DMS79 treated with DMSO at 0.1 percent for 48 hours (cell line): Measurements from ENCODE around the gene TOP1.

Experiments used
- DNase-seq: peaks from one replicate; lab custom pipeline; 2025; lab: John Stamatoyannopoulos, UW

TOP1 gene

DNA sequence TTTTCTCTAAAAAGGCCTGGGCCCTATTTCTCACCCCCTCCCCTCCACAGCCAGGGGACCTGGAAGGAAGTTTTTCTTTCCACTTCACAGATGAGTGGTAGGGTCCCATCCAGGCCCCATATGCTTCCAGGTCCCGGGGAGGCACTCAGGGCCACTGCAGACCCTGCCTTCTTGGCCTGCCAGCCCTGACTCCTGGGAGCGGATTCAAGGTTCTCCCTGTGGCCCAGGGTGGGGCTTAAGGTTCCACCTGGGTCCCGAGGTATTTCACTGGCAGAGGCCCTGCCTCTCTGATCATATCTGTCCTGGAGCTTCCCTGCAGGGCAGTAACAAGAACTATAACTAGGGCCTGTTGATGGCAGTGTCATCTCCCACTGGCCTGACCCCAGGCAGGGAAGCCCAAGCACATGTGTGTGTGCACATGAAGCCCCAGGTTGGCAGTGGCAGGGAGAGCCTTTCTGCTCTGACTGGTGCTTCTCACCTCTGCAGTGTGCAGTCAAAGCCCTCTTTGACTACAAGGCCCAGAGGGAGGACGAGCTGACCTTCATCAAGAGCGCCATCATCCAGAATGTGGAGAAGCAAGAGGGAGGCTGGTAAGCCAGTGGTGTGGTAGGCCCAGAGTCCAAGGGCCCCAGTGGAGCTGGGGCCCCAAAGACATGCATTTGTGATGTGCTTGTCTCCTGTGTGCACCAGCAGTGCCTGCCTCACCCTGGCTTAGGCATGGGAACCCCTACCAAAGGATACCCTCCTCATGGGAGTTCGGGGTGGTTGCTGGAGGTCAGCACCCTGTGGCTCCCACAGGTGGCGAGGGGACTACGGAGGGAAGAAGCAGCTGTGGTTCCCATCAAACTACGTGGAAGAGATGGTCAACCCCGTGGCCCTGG is 139.9 kb downstream of the TOP1 start:
- no peak for DNase-seq

- no peak for DNase-seq
These were observed 140.6 kb downstream of the TOP1 start for GRCh38 chr20:41169162-41169690.

GRCh38 chr20:41169791-41170351 is 141.2 kb downstream of the TOP1 start:
- DNase-seq, result no peak

DNA sequence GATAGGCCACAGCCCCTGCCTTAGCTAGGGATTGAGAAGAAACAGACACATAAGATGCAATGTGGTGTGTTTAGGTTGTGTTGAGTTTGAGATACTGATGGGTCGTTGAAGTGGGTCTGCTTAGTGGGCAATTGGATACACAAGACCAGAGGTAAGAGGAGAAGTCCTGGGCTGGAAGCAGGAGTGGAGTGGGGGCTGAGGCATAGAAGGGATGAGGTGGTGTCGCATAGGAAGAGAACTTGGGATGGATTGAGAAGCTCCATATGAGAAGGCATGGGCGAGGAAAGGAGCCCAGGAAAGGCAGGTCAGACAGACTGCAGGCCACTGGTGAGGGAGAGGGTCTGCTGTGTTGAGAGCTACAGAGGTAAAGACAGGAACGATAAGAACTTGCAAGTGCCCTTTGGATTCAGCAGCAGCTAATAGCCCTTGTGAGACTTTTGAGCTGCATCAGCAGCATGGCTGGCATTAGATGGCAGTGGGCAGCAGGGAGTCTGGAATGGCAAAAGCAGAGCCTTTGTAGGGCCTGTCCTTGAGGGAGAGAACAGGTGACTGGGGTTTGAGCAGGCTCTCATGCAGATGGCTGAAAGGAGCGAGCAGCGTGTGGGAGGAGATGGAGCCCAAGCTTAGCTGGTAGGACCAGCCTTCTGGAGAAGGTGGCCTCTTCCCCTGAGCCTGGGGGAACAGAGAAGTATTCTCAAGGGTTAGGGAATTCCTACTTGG is 141.9 kb downstream of the TOP1 start:
- DNase-seq, result no peak

DNA sequence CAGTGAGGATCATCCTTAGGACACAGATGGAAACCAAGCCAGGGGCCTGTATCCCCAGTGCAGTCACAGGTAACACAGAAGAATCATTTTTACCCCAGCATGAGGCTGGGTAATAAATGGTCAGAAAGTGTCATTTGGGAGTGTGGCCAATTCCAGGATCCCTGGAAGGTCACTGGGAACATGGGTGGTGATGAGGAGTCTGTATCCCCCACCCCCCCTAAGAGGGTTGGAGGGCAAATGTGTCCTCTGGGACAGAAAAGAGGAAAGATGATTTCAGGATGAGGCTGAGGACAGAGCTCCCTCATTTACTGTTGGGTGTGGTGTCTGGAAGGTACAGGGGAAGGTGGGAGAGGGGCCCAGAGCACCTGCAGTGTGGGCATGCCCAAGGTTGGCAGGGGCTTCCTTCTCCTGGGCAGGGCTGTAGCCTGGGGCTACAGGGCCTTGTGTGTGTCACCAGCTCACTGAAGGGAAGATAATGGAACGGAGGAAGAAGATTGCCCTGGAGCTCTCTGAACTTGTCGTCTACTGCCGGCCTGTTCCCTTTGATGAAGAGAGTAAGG is 143.2 kb downstream of the TOP1 start:
- DNase-seq, result no peak

DNA sequence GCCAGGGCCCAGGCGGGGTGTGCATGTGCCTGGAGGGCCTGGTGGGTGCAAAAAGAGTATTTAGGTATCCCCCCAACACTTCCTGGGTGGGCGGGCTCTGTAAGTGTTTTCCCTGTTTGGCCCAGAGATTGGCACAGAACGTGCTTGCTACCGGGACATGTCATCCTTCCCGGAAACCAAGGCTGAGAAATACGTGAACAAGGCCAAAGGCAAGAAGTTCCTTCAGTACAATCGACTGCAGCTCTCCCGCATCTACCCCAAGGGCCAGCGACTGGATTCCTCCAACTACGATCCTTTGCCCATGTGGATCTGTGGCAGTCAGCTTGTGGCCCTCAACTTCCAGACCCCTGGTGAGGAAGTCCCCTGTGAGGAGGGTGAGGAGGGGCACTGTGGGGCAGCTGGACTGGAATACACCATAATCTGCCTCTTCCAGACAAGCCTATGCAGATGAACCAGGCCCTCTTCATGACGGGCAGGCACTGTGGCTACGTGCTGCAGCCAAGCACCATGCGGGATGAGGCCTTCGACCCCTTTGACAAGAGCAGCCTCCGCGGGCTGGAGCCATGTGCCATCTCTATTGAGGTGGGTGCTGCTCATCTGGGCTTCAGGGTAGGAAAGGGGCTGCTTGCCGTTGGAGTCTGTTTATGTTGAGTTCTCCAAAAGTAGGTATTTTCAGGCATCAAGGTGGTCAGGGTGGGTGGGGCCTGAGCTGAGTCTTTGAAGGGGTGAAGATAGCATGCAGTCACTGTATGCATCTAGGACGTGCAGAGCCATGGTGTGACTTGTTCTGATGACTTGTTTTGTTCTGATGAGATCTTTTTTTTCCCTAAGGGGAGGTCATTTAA is 143.9 kb downstream of the TOP1 start:
- DNase-seq, result no peak

DNA sequence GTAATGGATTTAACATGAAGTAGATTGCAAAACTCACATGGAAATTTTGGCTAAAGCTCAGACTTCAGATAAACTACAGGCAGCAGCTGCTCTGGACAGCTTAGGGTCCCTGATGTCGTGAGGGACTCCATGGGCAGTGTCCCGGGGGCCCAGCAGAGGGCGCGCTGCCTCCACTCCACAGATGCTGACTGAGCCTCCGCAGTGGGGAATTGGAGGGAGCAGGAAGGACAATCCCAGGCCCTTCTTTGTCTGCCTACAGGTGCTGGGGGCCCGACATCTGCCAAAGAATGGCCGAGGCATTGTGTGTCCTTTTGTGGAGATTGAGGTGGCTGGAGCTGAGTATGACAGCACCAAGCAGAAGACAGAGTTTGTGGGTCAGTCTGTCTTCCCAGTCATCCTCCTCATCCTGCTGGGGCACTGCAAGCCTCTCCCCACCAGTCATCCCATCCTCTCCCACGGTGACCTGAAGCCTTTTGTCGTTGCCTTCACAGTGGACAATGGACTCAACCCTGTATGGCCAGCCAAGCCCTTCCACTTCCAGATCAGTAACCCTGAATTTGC is 144.6 kb downstream of the TOP1 start:
- DNase-seq, result peak; percentile 0

DNA sequence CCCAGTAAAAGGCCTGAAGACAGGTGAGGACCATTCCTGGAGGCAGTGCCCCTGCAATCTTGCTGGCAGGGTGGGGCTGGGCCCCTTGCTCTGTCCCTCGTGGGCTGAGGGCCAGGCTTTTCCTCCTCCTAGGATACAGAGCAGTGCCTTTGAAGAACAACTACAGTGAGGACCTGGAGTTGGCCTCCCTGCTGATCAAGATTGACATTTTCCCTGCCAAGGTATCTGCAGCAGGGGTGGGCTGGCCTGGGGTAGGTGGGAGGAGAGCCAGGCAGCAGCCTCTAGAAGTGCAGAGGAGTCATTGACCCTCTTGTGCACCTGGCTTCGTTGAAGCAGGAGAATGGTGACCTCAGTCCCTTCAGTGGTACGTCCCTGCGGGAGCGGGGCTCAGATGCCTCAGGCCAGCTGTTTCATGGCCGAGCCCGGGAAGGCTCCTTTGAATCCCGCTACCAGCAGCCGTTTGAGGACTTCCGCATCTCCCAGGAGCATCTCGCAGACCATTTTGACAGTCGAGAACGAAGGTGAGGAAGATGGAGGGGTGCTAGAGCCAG is 145.2 kb downstream of the TOP1 start:
- DNase-seq, result no peak
